SK-N-MC (cell line): Measurements from ENCODE around the gene ACTN3.
A peak's percentile ranks its signal among the peaks of the same experiment; 100 is the strongest.
"Not testable (repeated sequence)": the region's sequence is repeated elsewhere in the genome, so short reads cannot be mapped to it uniquely, and the experiment has no call there.

Experiments
- DNase-seq: peaks from one replicate; pipeline ENCODE4 v3.0.0-alpha.2; 2011; ENCODE audit warnings: low read depth, low spot score
- H3K27ac ChIP-seq: fragments of 200-600 bp; sonication (generic); 2 replicates; pipeline ENCODE4 v1.5.1; 2016; ENCODE audit warnings: mixed run types
- H3K36me3 ChIP-seq: fragments of 200-600 bp; sonication (generic); 2 replicates; pipeline ENCODE4 v1.6.1; 2017; ENCODE audit warnings: antibody characterized with exemption, low read length, mixed read lengths; ENCODE audit not compliant: insufficient read depth
- H3K4me3 ChIP-seq: fragments of 200-600 bp; sonication (generic); 2 replicates; pipeline ENCODE4 v1.5.1; 2016
- H3K9ac ChIP-seq: fragments of 200-600 bp; sonication (generic); 2 replicates; pipeline ENCODE4 v1.8.0; 2017; ENCODE audit warnings: mixed run types, mixed read lengths; ENCODE audit not compliant: insufficient read length
- H3K9me3 ChIP-seq: fragments of 200-600 bp; sonication (generic); 2 replicates; pipeline ENCODE4 v1.6.1; 2017; ENCODE audit warnings: low read depth, mild to moderate bottlenecking, antibody characterized with exemption, low read length, moderate library complexity, mixed read lengths
- EZH2 ChIP-seq: fragments of 200-600 bp; sonication (generic); IDR thresholded peaks from one replicate; pipeline ENCODE4 v1.6.1; 2017; ENCODE audit warnings: antibody characterized with exemption
- FOXP2 ChIP-seq: optimal IDR thresholded peaks from 2 replicates; pipeline ENCODE3; 2011; ENCODE audit warnings: mild to moderate bottlenecking, moderate library complexity; ENCODE audit not compliant: insufficient read depth; ENCODE audit errors: extremely low read length, control extremely low read depth
- POLR2AphosphoS5 ChIP-seq: IDR thresholded peaks from 2 replicates; pipeline ENCODE4 v1.6.1; 2012; ENCODE audit warnings: mild to moderate bottlenecking, low read depth, low read length, borderline replicate concordance

The ACTN3 gene

DNA sequence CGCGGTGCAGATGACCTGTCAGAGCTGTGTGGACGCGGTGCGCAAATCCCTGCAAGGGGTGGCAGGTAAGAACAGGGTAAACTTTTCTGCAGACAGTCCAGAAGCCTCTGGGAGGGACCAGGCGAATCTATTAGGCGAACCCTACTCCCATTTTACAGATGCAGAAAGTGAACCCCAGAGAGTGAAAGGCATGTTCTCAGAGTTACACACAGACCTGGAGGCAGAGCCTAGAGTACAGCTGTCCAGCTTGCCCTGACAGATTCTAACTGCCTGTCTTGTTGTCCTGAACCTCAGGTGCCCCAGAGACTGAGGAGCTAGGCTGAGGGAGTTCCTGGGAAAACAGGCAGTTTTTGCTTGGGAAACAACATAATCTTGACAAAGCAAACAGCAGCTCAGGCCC, 46.9 kb downstream of the ACTN3 start:
- Histone ChIP-seq H3K36me3 (no peaks in the 10 kb centered on the region), H3K4me3 (peak overlapping the region; percentile 81), H3K27ac (no peak overlapping the region), H3K9me3 (no peaks in the 10 kb centered on the region), H3K9ac (peak overlapping the region; percentile 90)
- no peak for DNase-seq
- TF ChIP-seq POLR2AphosphoS5 = no peak
- no peak for TF ChIP-seq EZH2
- TF ChIP-seq FOXP2 = no peak

DNA sequence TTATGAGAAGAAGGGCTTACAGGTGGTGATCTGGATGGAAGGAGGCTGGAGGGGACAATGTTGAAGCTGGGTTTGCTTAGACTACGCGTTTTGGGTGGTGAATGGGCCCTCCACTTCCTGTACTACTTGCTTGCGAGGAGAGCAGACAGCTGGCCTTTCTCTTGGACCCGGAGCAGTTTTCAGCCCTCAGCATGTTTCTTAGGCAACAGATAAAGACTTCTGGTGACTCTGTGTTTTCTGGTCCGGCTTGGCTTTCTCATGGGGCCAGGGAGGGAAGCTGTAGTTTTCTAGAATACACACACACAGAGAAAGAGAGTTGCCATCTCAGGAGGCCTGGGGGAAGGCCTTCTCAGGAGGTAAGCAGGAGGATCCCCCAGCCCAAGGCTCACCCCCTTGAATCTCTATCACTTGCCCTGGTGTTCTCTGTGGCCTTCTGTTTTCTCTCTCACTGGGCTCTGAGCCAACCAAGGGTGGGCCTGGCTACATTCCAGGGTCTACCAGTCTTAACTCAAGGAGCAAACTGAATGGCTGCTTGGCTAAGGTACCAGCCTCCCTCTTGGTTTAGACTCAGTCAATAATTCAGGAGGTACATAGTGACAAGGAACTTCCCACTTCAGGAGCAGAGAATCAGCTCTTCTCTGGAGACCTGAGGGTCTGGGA, 48.7 kb downstream of the ACTN3 start:
- Histone ChIP-seq H3K36me3 (peaks cover 5% of the 10 kb centered on the region; the same call in 1 of the 2 replicates), H3K27ac (peak overlapping the region; percentile 54; the same call in 1 of the 2 replicates), H3K4me3 (peak overlapping the region; percentile 9; the same call in 1 of the 2 replicates), H3K9me3 (no peaks in the 10 kb centered on the region), H3K9ac (peak overlapping the region; percentile 32)
- no peak for TF ChIP-seq FOXP2
- no peak for TF ChIP-seq EZH2
- no peak for TF ChIP-seq POLR2AphosphoS5
- DNase-seq = no peak

DNA sequence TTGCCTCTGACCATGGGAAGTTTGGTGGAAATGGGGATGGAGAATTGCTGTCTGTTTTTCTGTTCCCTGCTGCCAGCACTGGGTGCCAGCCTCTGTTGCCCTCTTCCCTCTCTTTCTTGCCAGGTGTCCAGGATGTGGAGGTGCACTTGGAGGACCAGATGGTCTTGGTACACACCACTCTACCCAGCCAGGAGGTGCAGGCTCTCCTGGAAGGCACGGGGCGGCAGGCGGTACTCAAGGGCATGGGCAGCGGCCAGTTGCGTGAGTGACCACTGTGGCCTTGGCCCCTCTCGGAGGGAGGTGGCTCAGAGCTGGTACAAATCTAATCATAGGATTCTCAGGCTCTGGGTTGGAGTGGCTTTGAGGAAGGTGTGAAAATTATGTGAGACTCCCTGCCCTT, 52.3 kb downstream of the ACTN3 start:
- peaks cover 8% of the 10 kb centered on the region; the same call in 1 of the 2 replicates for H3K36me3 ChIP-seq
- no peaks in the 10 kb centered on the region for H3K9me3 ChIP-seq
- H3K9ac ChIP-seq = no peak overlapping the region
- no peak overlapping the region for H3K4me3 ChIP-seq
- H3K27ac ChIP-seq = no peak overlapping the region
- TF ChIP-seq POLR2AphosphoS5 = no peak
- TF ChIP-seq EZH2 = no peak
- no peak for TF ChIP-seq FOXP2
- DNase-seq = no peak

DNA sequence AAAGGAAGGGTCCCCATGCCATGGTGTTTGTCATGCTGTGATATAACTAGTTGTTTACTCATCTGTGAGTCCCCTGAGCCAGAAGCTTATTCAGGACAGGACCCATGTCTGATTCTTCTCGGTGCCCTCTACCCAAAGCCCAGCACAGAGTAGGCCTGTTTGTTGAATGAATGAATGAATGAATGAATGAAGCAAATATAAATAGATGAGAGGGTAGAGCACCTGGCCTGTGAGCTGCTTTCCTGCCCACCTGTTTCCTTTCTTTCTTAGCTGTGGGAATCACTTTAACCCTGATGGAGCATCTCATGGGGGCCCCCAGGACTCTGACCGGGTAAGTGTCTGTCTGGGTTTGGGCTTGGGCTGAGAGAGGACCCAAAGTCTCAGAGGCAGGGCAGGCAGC, 53.5 kb downstream of the ACTN3 start:
- TF ChIP-seq POLR2AphosphoS5 (no peak), EZH2 (no peak), FOXP2 (no peak)
- no peaks in the 10 kb centered on the region for H3K9me3 ChIP-seq
- H3K36me3 ChIP-seq = peaks cover 17% of the 10 kb centered on the region; the same call in 1 of the 2 replicates
- no peak overlapping the region for H3K9ac ChIP-seq
- DNase-seq = no peak
- 0 out of 2 replicates have a peak overlapping the region, but pooled peaks have one; percentile 19 for H3K27ac ChIP-seq
- H3K4me3 ChIP-seq = no peak overlapping the region

DNA sequence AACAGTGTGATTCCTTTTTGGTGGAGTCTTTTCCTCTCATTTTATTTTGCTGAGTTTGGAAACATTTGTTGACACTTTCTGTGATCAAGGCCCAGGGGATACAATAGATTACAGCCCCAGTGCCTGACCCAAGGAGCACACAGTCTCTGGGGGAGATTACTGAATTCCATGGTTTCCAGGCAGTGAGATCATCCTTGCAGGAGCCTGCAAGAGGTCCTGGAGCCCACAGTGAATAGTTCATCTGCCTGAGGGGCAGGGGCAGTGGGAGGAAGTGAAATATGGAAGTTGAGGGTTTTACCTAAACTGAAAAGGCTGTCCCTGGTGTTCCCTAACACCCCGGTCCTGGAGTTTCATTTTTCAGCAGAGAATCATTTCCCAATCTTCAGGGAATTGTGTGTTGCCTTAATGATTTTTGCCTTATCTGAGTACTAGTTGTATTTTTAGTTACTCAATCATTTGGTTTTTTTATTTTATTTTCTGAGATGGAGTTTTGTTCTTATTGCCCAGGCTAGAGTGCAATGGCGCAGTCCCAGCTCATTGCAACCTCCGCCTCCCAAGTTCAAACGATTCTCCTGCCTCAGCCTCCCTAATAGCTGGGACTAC, 54.0 kb downstream of the ACTN3 start:
- no peaks in the 10 kb centered on the region for H3K9me3 ChIP-seq
- H3K9ac ChIP-seq = no peak overlapping the region
- no peak for TF ChIP-seq POLR2AphosphoS5
- no peak for TF ChIP-seq EZH2
- TF ChIP-seq FOXP2 = no peak
- no peak overlapping the region for H3K4me3 ChIP-seq
- H3K27ac ChIP-seq = 0 out of 2 replicates have a peak overlapping the region, but pooled peaks have one; percentile 19
- peaks cover 22% of the 10 kb centered on the region; the same call in 1 of the 2 replicates for H3K36me3 ChIP-seq
- DNase-seq = no peak

DNA sequence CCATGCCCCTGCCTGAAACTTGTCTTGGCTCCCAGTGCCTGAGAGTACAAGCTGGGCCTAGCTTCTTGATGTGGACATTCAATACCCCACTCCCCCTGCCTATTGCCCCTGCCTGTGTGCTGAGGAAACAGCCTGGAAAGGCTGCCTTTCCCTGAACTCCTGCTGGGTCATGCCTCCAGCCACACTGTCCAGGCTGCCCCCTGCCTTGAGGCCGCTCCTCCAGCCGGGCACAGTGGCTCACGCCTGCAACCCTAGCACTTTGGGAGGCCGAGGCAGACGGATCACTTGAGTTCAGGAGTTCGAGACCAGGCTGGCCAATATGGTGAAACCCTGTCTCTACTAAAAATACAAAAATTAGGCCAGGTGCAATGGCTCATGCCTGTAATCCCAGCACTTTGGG, 56.4 kb downstream of the ACTN3 start:
- no peak overlapping the region for H3K9ac ChIP-seq
- DNase-seq = no peak
- H3K4me3 ChIP-seq = no peak overlapping the region
- no peak overlapping the region for H3K27ac ChIP-seq
- H3K9me3 ChIP-seq = no peaks in the 10 kb centered on the region
- no peak for TF ChIP-seq EZH2
- TF ChIP-seq POLR2AphosphoS5 = no peak
- TF ChIP-seq FOXP2 = no peak
- peaks cover 23% of the 10 kb centered on the region; the same call in 1 of the 2 replicates for H3K36me3 ChIP-seq

DNA sequence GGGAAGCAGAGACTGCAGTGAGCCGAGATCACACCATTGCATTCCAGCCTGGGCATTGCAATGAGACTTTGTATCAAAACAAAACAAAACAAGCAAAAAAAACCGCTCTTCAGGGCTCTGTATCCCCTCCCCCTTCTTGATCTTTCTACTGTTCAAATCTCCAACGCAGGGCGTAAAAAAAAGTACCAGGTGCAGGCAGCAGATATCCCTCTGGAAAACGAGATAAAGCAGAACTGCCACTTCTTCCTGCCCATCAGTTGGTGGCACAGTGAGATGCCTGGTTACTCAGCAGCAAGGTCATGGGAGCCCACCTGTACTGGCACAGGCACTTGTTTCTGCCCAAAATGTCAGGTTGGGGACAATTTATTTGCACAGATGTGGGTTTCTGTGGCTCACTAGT, 57.5 kb downstream of the ACTN3 start:
- Histone ChIP-seq H3K9ac (no peak overlapping the region), H3K36me3 (peaks cover 23% of the 10 kb centered on the region; the same call in 1 of the 2 replicates), H3K27ac (no peak overlapping the region), H3K4me3 (no peak overlapping the region), H3K9me3 (no peaks in the 10 kb centered on the region)
- no peak for TF ChIP-seq POLR2AphosphoS5
- TF ChIP-seq FOXP2 = no peak
- no peak for TF ChIP-seq EZH2
- no peak for DNase-seq

DNA sequence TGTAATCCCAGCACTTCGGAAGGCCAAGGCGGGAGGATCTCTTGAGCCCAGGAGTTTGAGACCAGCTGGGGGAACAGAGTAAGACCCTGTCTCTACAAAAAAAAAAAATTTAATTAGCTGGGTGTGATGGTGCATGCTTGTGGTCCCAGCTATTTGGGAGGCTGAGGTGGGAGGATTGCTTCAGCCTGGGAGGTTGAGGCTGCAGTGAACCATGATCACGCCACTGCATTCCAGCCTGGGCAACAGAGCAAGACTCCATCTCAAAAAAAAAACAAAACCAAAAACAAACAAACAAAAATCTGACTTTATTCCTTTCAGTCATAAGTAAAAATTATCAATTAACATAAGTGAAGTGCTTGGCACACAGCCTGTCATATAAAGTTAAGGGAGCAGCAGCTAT, 59.9 kb downstream of the ACTN3 start:
- H3K9me3 ChIP-seq, DNase-seq, H3K4me3 ChIP-seq, H3K27ac ChIP-seq, H3K9ac ChIP-seq: not testable (repeated sequence)
- peaks cover 15% of the 10 kb centered on the region; the same call in 1 of the 2 replicates for H3K36me3 ChIP-seq
